B cell (primary cell): ENCODE data around the gene RAB31. TPM values are rescaled to one million over a fixed set of nuclear protein-coding genes. Genes with fewer than 3 reads are reported as not detected.
A peak's percentile ranks its signal among the peaks of the same experiment; 100 is the strongest.

Source experiments
- ATAC-seq: fragments of 200-7000 bp; cut with Tn5 transposase; one replicate; pipeline ENCODE4 v1.10.0; 2021; ENCODE audit warnings: low read depth, mild to moderate bottlenecking, moderate number of reproducible peaks, moderate library complexity
- CTCF ChIA-PET: fragments of 350-600 bp; sonication (Branson Sonifier 250); formaldehyde crosslinking; loops from one replicate; lab custom pipeline; 2021; ENCODE audit warnings: antibody characterized with exemption, inconsistent platforms; lab: Charles Lee
- POLR2A ChIA-PET: fragments of 350-600 bp; sonication (Branson Sonifier 250); formaldehyde crosslinking; loops from one replicate; lab custom pipeline; 2021; ENCODE audit warnings: antibody characterized with exemption; lab: Charles Lee
- DNase-seq: peaks from one replicate; pipeline ENCODE4 v3.0.0; 2013
- H2AFZ ChIP-seq: 2 replicates; pipeline ENCODE4 v1.6.1; 2012; ENCODE audit warnings: mild to moderate bottlenecking, low read depth, low read length; ENCODE audit not compliant: insufficient read depth, poor library complexity, severe bottlenecking
- H3K27ac ChIP-seq, 2 donors: 1 replicate in 1 of 2; 2 replicates in 1 of 2; pipeline ENCODE4 v1.5.1; 2012 to 2013; ENCODE audit warnings: low read length in 2 of 2, mild to moderate bottlenecking in 2 of 2, moderate library complexity in 1 of 2
- H3K27me3 ChIP-seq, 4 experiments: fragments of 200-600 bp in 1 of 4; sonication (generic) in 1 of 4; replicated peaks in 1 of 4; 1 replicate in 2 of 4; 2 replicates in 2 of 4; pipeline versions ENCODE4 v1.6.1 to v1.7.0; 2013 to 2016; ENCODE audit warnings: low read length in 3 of 4, mild to moderate bottlenecking in 2 of 4, mixed read lengths in 1 of 4, moderate library complexity in 1 of 4; ENCODE audit not compliant: insufficient read depth in 4 of 4, control insufficient read depth in 3 of 4; ENCODE audit errors: control extremely low read depth in 1 of 4
- H3K36me3 ChIP-seq, 2 experiments: replicated peaks in 1 of 2; 1 replicate in 1 of 2; 2 replicates in 1 of 2; pipeline versions ENCODE4 v1.6.1 to v1.7.1; 2013; ENCODE audit warnings: low read length in 1 of 2; ENCODE audit not compliant: insufficient read depth in 2 of 2, control insufficient read depth in 1 of 2; ENCODE audit errors: control extremely low read depth in 1 of 2, extremely low read depth in 1 of 2
- H3K4me1 ChIP-seq, 2 donors: fragments of 200-600 bp in 1 of 2; sonication (generic) in 1 of 2; 1 replicate in 1 of 2; 2 replicates in 1 of 2; pipeline versions ENCODE4 v1.5.1 to v1.6.1; 2013 to 2017; ENCODE audit warnings: low read length in 2 of 2; ENCODE audit not compliant: control insufficient read depth in 2 of 2, insufficient read depth in 2 of 2
- H3K4me2 ChIP-seq: replicated peaks from 2 replicates; pipeline ENCODE3; 2012; ENCODE audit warnings: mild to moderate bottlenecking, low read depth, low read length; ENCODE audit not compliant: poor library complexity, severe bottlenecking
- H3K4me3 ChIP-seq, 5 experiments: fragments of 200-600 bp in 1 of 5; sonication (generic) in 1 of 5; 1 replicate in 3 of 5; 2 replicates in 2 of 5; pipeline versions ENCODE4 v1.5.1 to v1.7.0; 2011 to 2016; ENCODE audit warnings: low read length in 4 of 5, mild to moderate bottlenecking in 4 of 5, low read depth in 2 of 5, control low read depth in 1 of 5, moderate library complexity in 1 of 5; ENCODE audit not compliant: insufficient read depth in 1 of 5; ENCODE audit errors: control extremely low read depth in 1 of 5, extremely low read depth in 1 of 5
- H3K79me2 ChIP-seq: fragments of 200-600 bp; sonication (generic); one replicate; pipeline ENCODE4 v1.6.0; 2016; ENCODE audit warnings: low read length; ENCODE audit not compliant: control insufficient read depth, insufficient read depth
- H3K9ac ChIP-seq: fragments of 200-600 bp; sonication (generic); 2 replicates; pipeline ENCODE4 v1.6.1; 2017; ENCODE audit warnings: mild to moderate bottlenecking, low read length, moderate library complexity
- H3K9me3 ChIP-seq, 3 donors: one replicate each; pipeline versions ENCODE4 v1.6.1 to v1.7.1; 2013; ENCODE audit warnings: low read length in 2 of 3; ENCODE audit not compliant: control insufficient read depth in 2 of 3, insufficient read depth in 1 of 3; ENCODE audit errors: control extremely low read depth in 1 of 3
- H4K20me1 ChIP-seq: 2 replicates; pipeline ENCODE4 v1.6.0; 2012; ENCODE audit warnings: mild to moderate bottlenecking, low read length; ENCODE audit not compliant: insufficient read depth, control insufficient read depth, poor library complexity, severe bottlenecking
- H3K27ac Mint-ChIP-seq: one replicate; pipeline ENCODE4 v1.8.0; 2021; ENCODE audit warnings: mixed read lengths
- H3K27me3 Mint-ChIP-seq: one replicate; pipeline ENCODE4 v1.8.0; 2021; ENCODE audit warnings: mixed read lengths
- H3K4me1 Mint-ChIP-seq: one replicate; pipeline ENCODE4 v1.8.0; 2021; ENCODE audit warnings: mixed read lengths
- H3K4me3 Mint-ChIP-seq: one replicate; pipeline ENCODE4 v1.8.0; 2021; ENCODE audit warnings: mixed read lengths
- H3K9me3 Mint-ChIP-seq: one replicate; pipeline ENCODE4 v1.8.0; 2022; ENCODE audit warnings: mixed read lengths; ENCODE audit not compliant: insufficient read depth
- CTCF ChIP-seq: fragments of 200-600 bp; IDR thresholded peaks from one replicate; pipeline ENCODE4 v1.8.0; 2022; ENCODE audit warnings: antibody characterized with exemption, mild to moderate bottlenecking
- EZH2 ChIP-seq: IDR thresholded peaks from 2 replicates; pipeline ENCODE4 v1.6.1; 2012; ENCODE audit warnings: borderline replicate concordance, low read depth, mild to moderate bottlenecking, moderate library complexity, low read length; ENCODE audit not compliant: insufficient read depth, poor library complexity, severe bottlenecking
- WGBS: methylation state at CpG from one replicate; pipeline ENCODE4 v1.1.5; 2013; ENCODE audit warnings: missing lambda C conversion rate; ENCODE audit not compliant: insufficient coverage; 5-methylcytosine and 5-hydroxymethylcytosine counted together
- intact Hi-C: fragments of 100-400 bp; cut with micrococcal nuclease; formaldehyde crosslinking; loops from one replicate; pipeline ENCODE4 v1.10.0; 2022
- polyA plus RNA-seq: library from polyadenylated mRNA; depleted of rRNA; stranded (reverse); fragments of >200 nt; gene quantifications from 2 replicates; pipeline ENCODE4 v1.2.3, GENCODE V29; 2012
- total RNA-seq, 2 donors: library from RNA; stranded (reverse); fragments of 120-200 nt in 1 of 2; gene quantifications; 1 replicate in 1 of 2; 2 replicates in 1 of 2; pipeline versions ENCODE4 v1.2.3 to v1.2.4, GENCODE V29; 2013 to 2022

RAB31 gene
- total and polyA plus RNA-seq, 2 donors (not counting 1 experiment from before 2014, with no cell fraction given): 15.5 to 44.6 TPM

GRCh38 chr18:9707381-9708056, 582 bp upstream of the RAB31 start:
- Histone ChIP-seq H4K20me1 (no peaks in the 10 kb centered on the region), H3K4me3 (peak overlapping the region; percentile 13 to 83 (median 68)), H3K9me3 (no peaks in the 10 kb centered on the region), H3K36me3 (no peaks in the 10 kb centered on the region), H3K27me3 (peaks cover 0 to 22% (median 0%) of the 10 kb centered on the region in 4 experiments), H3K27ac (peak overlapping the region; percentile 76), H3K79me2 (peaks cover 31% of the 10 kb centered on the region), H3K4me2 (peak overlapping the region; percentile 82), H3K9ac (peak overlapping the region; percentile 70), H3K4me1 (peaks cover 36 to 44% of the 10 kb centered on the region in 2 donors), H2AFZ (peak overlapping the region; percentile 75)
- intact Hi-C loops: loop anchor here (1.0 to 10.0 kb wide), 4 partner anchors 65 to 817 kb away; partner anchors contain the start of gene NAPG
- H3K27me3 Mint-ChIP-seq: no peaks in the 10 kb centered on the region
- H3K9me3 Mint-ChIP-seq: no peaks in the 10 kb centered on the region
- ATAC-seq (peak; percentile 6), DNase-seq (peak; percentile 57)
- peak overlapping the region; percentile 83 for H3K4me3 Mint-ChIP-seq
- TF ChIP-seq EZH2: no peak
- TF ChIP-seq CTCF: no peak
- H3K27ac Mint-ChIP-seq: peak overlapping the region; percentile 87
- CTCF ChIA-PET: interaction anchor here (0.9 to 1.7 kb wide), 3 partner anchors 9 to 95 kb away, joined by 3 to 9 read pairs (median 5); no protein-coding TSS in a partner anchor
- WGBS: 20% methylated on average over 31 of the region's 31 CpGs
- POLR2A ChIA-PET: interaction anchor here (1.4 kb wide), 1 partner anchor 92 kb away, joined by 5 read pairs; no protein-coding TSS in a partner anchor
- H3K4me1 Mint-ChIP-seq: peaks cover 47% of the 10 kb centered on the region
